MM.1S (cell line): Measurements from ENCODE around the gene DUS3L.

Source experiments
- DNase-seq: peaks from one replicate; pipeline ENCODE4 v3.0.0-alpha.2; 2015
- H2AFZ ChIP-seq: fragments of 300-600 bp; sonication (generic); 2 replicates; pipeline ENCODE4 v1.6.0; 2016; ENCODE audit warnings: antibody characterized with exemption, low read length
- H3F3A ChIP-seq: fragments of 300-600 bp; sonication (generic); 2 replicates; pipeline ENCODE4 v1.6.1; 2016; ENCODE audit warnings: mild to moderate bottlenecking, antibody characterized with exemption, low read length, moderate library complexity, mixed read lengths; ENCODE audit not compliant: insufficient read depth
- H3K27ac ChIP-seq: fragments of 300-600 bp; sonication (generic); 2 replicates; pipeline ENCODE4 v1.5.1; 2016; ENCODE audit warnings: mild to moderate bottlenecking, low read length
- H3K27me3 ChIP-seq: fragments of 300-600 bp; sonication (generic); replicated peaks from 2 replicates; pipeline ENCODE4 v1.6.0; 2016; ENCODE audit warnings: low read length; ENCODE audit not compliant: insufficient read depth
- H3K36me3 ChIP-seq: fragments of 300-600 bp; sonication (generic); replicated peaks from 2 replicates; pipeline ENCODE4 v1.6.1; 2016; ENCODE audit warnings: mild to moderate bottlenecking, low read length, mixed read lengths; ENCODE audit not compliant: insufficient read depth
- H3K4me1 ChIP-seq: fragments of 300-600 bp; sonication (generic); 2 replicates; pipeline ENCODE4 v1.6.1; 2016; ENCODE audit warnings: low read length, mixed read lengths
- H3K4me2 ChIP-seq: fragments of 300-600 bp; sonication (generic); 2 replicates; pipeline ENCODE4 v1.6.0; 2016; ENCODE audit warnings: low read depth, low read length
- H3K4me3 ChIP-seq: fragments of 300-600 bp; sonication (generic); 2 replicates; pipeline ENCODE4 v1.5.1; 2016; ENCODE audit warnings: low read length, mixed read lengths
- H3K79me2 ChIP-seq: fragments of 300-600 bp; sonication (generic); 2 replicates; pipeline ENCODE4 v1.6.1; 2016; ENCODE audit warnings: mixed run types, low read length, mixed read lengths
- H3K9ac ChIP-seq: fragments of 300-600 bp; sonication (generic); 2 replicates; pipeline ENCODE4 v1.6.1; 2016; ENCODE audit warnings: low read length, mixed read lengths
- H3K9me2 ChIP-seq: fragments of 300-600 bp; sonication (generic); replicated peaks from 2 replicates; pipeline ENCODE4 v1.6.1; 2016; ENCODE audit warnings: mild to moderate bottlenecking, low read length, mixed read lengths; ENCODE audit not compliant: insufficient read depth
- H3K9me3 ChIP-seq: fragments of 300-600 bp; sonication (generic); replicated peaks from 2 replicates; pipeline ENCODE4 v1.6.1; 2016; ENCODE audit warnings: mild to moderate bottlenecking, low read length, mixed read lengths; ENCODE audit not compliant: insufficient read depth
- H4K20me1 ChIP-seq: fragments of 300-600 bp; sonication (generic); 2 replicates; pipeline ENCODE4 v1.6.1; 2016; ENCODE audit warnings: mild to moderate bottlenecking, low read length, moderate library complexity, mixed read lengths; ENCODE audit not compliant: insufficient read depth
- CTCF ChIP-seq: fragments of 300-600 bp; sonication (generic); IDR thresholded peaks from 2 replicates; pipeline ENCODE4 v1.5.1; 2016; ENCODE audit warnings: antibody characterized with exemption, low read length, mixed read lengths
- EZH2 ChIP-seq: fragments of 300-600 bp; sonication (generic); optimal IDR thresholded peaks from 2 replicates; pipeline ENCODE3; 2017; ENCODE audit warnings: low read depth, mild to moderate bottlenecking, antibody characterized with exemption, low read length, mixed read lengths
- EZH2phosphoT487 ChIP-seq: fragments of 300-600 bp; sonication (generic); IDR thresholded peaks from 2 replicates; pipeline ENCODE4 v1.6.1; 2018; ENCODE audit warnings: antibody characterized with exemption, low read length

The DUS3L gene

GRCh38 chr19:5827891-5828660 lies 37.1 kb upstream of the DUS3L start:
- no peaks in the 10 kb centered on the region for H3K36me3 ChIP-seq
- H3K4me2 ChIP-seq, result peak overlapping the region; percentile 82
- H3F3A ChIP-seq, result peaks cover 14% of the 10 kb centered on the region
- no peaks in the 10 kb centered on the region for H3K9me3 ChIP-seq
- peak overlapping the region; percentile 66 for H3K4me3 ChIP-seq
- no peaks in the 10 kb centered on the region for H4K20me1 ChIP-seq
- H3K27ac ChIP-seq, result peak overlapping the region; percentile 74; the same call in 1 of the 2 replicates
- H3K9ac ChIP-seq, result peak overlapping the region; percentile 80
- peaks cover 15% of the 10 kb centered on the region for H3K4me1 ChIP-seq
- peak; percentile 92 for DNase-seq
- peaks cover 52% of the 10 kb centered on the region for H3K27me3 ChIP-seq
- peak overlapping the region; percentile 37 for H2AFZ ChIP-seq
- TF ChIP-seq EZH2 (no peak), EZH2phosphoT487 (no peak), CTCF (no peak)
- H3K9me2 ChIP-seq, result no peaks in the 10 kb centered on the region
- no peaks in the 10 kb centered on the region for H3K79me2 ChIP-seq

- peak overlapping the region; percentile 29 for H3K9ac ChIP-seq
- DNase-seq, result no peak
- peak overlapping the region; percentile 60; the same call in 1 of the 2 replicates for H2AFZ ChIP-seq
- peak overlapping the region; percentile 75 for H3K27ac ChIP-seq
- TF ChIP-seq EZH2, result no peak
- no peaks in the 10 kb centered on the region for H4K20me1 ChIP-seq
- peak overlapping the region; percentile 84 for H3K4me2 ChIP-seq
- H3K9me3 ChIP-seq, result no peaks in the 10 kb centered on the region
- no peaks in the 10 kb centered on the region for H3K79me2 ChIP-seq
- peaks cover 14% of the 10 kb centered on the region for H3F3A ChIP-seq
- peaks cover 15% of the 10 kb centered on the region for H3K4me1 ChIP-seq
- no peaks in the 10 kb centered on the region for H3K36me3 ChIP-seq
- peak overlapping the region; percentile 59 for H3K4me3 ChIP-seq
- H3K9me2 ChIP-seq, result no peaks in the 10 kb centered on the region
- peaks cover 51% of the 10 kb centered on the region for H3K27me3 ChIP-seq
Observed at GRCh38 chr19:5827342-5827890, 36.5 kb upstream of the DUS3L start.

- Histone ChIP-seq H2AFZ (peak overlapping the region; percentile 60), H3K27me3 (peaks cover 51% of the 10 kb centered on the region), H3K79me2 (no peaks in the 10 kb centered on the region), H3K4me2 (peak overlapping the region; percentile 84), H3K27ac (peak overlapping the region; percentile 75), H3K4me1 (peaks cover 15% of the 10 kb centered on the region), H3F3A (peaks cover 14% of the 10 kb centered on the region), H3K9me2 (no peaks in the 10 kb centered on the region), H3K36me3 (no peaks in the 10 kb centered on the region), H3K9me3 (no peaks in the 10 kb centered on the region), H3K4me3 (peak overlapping the region; percentile 59), H4K20me1 (no peaks in the 10 kb centered on the region), H3K9ac (peak overlapping the region; percentile 29)
- TF ChIP-seq CTCF, result peak; percentile 20
- TF ChIP-seq EZH2phosphoT487, result no peak
- DNase-seq, result peak; percentile 94
Observed at GRCh38 chr19:5826531-5827341, 35.8 kb upstream of the DUS3L start.
